ENCODE results near the gene NFIA. TPM values are rescaled to one million over a fixed set of nuclear protein-coding genes. Genes with fewer than 3 reads are reported as not detected.
A peak's percentile ranks its signal among the peaks of the same experiment; 100 is the strongest.

NFIA gene
- total RNA-seq, 1 donor from 2014 or later: 1.2 TPM

DNA sequence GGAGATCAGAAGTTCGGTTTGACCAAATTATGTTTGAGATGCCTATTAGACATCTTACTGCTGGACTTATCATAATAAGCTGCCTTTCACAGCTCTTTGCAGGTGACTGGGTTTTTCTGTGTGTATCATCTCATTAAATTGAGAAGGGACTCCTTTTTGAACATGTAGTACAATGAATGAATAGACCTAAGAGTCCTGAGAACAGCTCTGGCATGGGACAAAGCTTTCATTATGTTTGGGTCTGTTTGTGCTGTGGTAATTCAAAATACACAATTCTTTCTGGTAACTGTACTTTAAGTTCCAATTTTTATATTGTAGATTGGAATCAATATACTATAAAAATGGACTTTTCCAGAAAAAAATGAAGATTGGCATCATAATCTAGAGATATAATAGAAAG is 330.2 kb downstream of the NFIA start:
- H3K27ac Mint-ChIP-seq: no peak overlapping the region
- H3K36me3 Mint-ChIP-seq (ENCODE audit: insufficient read depth): no peaks in the 10 kb centered on the region
- no peaks in the 10 kb centered on the region for H3K9me3 Mint-ChIP-seq (ENCODE audit: low read depth)
- H3K27me3 Mint-ChIP-seq: peaks cover 4% of the 10 kb centered on the region
- no peak overlapping the region for H3K4me3 Mint-ChIP-seq (ENCODE audit: low read depth)
- TF ChIP-seq, protein P1, sequence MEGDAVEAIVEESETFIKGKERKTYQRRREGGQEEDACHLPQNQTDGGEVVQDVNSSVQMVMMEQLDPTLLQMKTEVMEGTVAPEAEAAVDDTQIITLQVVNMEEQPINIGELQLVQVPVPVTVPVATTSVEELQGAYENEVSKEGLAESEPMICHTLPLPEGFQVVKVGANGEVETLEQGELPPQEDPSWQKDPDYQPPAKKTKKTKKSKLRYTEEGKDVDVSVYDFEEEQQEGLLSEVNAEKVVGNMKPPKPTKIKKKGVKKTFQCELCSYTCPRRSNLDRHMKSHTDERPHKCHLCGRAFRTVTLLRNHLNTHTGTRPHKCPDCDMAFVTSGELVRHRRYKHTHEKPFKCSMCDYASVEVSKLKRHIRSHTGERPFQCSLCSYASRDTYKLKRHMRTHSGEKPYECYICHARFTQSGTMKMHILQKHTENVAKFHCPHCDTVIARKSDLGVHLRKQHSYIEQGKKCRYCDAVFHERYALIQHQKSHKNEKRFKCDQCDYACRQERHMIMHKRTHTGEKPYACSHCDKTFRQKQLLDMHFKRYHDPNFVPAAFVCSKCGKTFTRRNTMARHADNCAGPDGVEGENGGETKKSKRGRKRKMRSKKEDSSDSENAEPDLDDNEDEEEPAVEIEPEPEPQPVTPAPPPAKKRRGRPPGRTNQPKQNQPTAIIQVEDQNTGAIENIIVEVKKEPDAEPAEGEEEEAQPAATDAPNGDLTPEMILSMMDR (IDR thresholded peaks at IDR 0.05; ENCODE audit: unreplicated experiment): no peak
- H3K4me1 Mint-ChIP-seq (ENCODE audit: low read depth): no peaks in the 10 kb centered on the region
- no peak for DNase-seq (ENCODE audit: low spot score, unreplicated experiment)

DNA sequence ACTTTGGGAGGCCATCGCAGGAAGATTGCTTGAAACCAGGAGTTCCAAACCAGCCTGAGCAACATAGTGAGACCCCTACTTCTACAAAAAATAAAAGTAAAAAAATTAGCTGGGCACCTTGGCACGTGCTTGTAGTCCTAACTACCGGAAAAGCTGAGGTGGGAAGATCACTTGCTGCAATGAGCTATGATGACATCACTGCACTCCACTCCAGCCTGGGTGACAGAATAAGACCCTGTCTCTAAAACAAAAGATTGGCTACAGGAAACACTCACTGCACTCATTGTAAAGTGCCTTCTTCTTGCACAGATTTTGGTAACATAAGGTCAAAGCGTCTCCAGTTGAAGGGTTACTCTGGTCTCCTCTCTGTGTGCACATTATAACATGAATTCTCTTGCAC is 336.8 kb downstream of the NFIA start:
- Mint-ChIP-seq H3K4me1 (ENCODE audit: low read depth) (peaks cover 19% of the 10 kb centered on the region), H3K27ac (peak overlapping the region; percentile 58), H3K27me3 (no peaks in the 10 kb centered on the region), H3K4me3 (ENCODE audit: low read depth) (no peak overlapping the region), H3K36me3 (ENCODE audit: insufficient read depth) (no peaks in the 10 kb centered on the region), H3K9me3 (ENCODE audit: low read depth) (no peaks in the 10 kb centered on the region)
- TF ChIP-seq, protein P1 (IDR thresholded peaks at IDR 0.05; ENCODE audit: unreplicated experiment): no peak
- no peak for DNase-seq (ENCODE audit: low spot score, unreplicated experiment)

DNA sequence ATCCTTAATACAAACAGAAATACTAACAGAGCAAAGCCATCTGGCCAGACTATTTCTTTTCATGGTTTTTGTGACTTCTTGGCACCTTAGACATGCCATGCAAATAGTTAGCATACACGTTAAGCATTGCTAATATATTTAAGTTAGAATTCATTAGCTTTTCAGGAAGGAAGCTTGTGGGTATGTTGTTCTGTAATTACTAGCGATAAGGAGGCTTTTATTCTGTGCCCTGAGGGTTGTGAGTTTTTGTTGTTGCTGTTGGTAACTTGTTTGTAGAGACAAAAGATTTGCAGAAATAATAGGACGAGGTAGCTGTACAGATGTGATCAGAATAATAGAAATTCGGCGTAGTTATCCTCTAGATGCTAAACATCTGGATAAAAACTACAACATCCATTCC is 337.3 kb downstream of the NFIA start:
- H3K4me1 Mint-ChIP-seq (ENCODE audit: low read depth): peaks cover 23% of the 10 kb centered on the region
- no peaks in the 10 kb centered on the region for H3K27me3 Mint-ChIP-seq
- H3K27ac Mint-ChIP-seq: no peak overlapping the region
- no peak for DNase-seq (ENCODE audit: low spot score, unreplicated experiment)
- H3K4me3 Mint-ChIP-seq (ENCODE audit: low read depth): no peak overlapping the region
- H3K36me3 Mint-ChIP-seq (ENCODE audit: insufficient read depth): no peaks in the 10 kb centered on the region
- TF ChIP-seq, protein P1 (IDR thresholded peaks at IDR 0.05; ENCODE audit: unreplicated experiment): no peak
- H3K9me3 Mint-ChIP-seq (ENCODE audit: low read depth): no peaks in the 10 kb centered on the region

DNA sequence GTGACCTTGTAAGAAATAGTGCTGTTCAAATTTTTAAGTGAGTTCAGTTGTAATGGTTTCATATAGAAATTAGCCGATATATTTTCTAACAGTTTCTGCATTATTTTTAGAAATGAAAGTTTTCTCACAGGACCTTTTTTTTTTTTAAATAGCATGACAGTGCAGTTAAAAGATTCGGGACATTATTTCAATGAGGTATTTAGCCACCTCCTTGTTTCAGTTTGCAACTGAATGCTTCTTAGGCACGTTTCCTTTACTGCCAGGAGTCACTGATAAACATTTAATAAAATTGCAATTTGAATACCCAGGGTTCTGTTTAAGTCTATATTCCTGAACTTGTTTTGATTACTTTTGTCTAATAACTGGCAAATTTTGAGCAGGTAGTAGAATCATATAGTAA is 337.9 kb downstream of the NFIA start:
- TF ChIP-seq, protein P1 (IDR thresholded peaks at IDR 0.05; ENCODE audit: unreplicated experiment): no peak
- DNase-seq (ENCODE audit: low spot score, unreplicated experiment): no peak
- Mint-ChIP-seq H3K4me3 (ENCODE audit: low read depth) (no peak overlapping the region), H3K9me3 (ENCODE audit: low read depth) (no peaks in the 10 kb centered on the region), H3K36me3 (ENCODE audit: insufficient read depth) (no peaks in the 10 kb centered on the region), H3K27me3 (no peaks in the 10 kb centered on the region), H3K4me1 (ENCODE audit: low read depth) (peaks cover 24% of the 10 kb centered on the region), H3K27ac (no peak overlapping the region)

DNA sequence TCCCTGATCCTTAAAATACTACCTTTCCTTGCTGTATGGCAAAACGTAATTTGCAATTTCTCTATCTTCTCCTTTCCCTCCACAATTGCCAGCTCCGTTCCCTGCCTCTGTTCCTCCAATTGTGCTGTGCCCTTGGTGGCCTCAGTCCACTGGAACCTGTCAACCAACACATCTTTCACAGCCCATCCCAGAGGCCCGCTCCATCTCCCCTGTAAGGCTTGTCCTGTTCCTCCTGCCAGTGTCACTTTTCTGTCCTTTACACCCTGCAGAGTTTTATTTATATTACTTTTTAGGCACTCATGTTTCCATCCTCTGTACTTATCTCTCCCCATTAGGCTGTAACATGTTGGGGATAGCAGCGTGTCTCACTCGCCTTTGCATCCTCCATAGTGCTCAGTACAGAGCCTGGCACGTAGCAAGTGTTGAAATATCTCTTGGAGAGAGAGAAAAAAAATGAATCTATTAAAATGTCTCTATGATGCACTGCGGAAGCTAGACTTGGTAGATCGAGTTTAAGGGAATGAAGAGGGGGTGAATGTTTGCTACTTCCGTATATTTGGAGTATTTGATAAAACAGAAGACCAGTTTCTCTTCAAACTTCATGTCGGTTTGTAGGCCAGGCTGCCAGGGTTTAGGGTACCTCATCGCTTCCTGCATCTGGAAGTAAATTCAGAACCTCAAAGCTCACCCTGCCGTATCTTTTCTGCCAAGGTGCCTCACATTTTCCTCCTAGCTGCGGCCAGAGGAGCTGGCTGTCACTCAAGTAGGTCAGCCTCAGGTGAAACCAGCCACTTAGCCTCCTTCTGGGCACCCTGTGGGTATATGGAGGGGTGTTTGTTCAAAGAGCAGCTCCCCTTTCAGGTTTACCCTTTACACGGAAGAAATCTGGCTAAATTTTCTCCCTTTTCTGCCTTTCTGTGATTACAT is 338.8 kb downstream of the NFIA start:
- H3K36me3 Mint-ChIP-seq (ENCODE audit: insufficient read depth): no peaks in the 10 kb centered on the region
- DNase-seq (ENCODE audit: low spot score, unreplicated experiment): no peak
- H3K4me3 Mint-ChIP-seq (ENCODE audit: low read depth): no peak overlapping the region
- H3K4me1 Mint-ChIP-seq (ENCODE audit: low read depth): peaks cover 30% of the 10 kb centered on the region
- TF ChIP-seq, protein P1 (IDR thresholded peaks at IDR 0.05; ENCODE audit: unreplicated experiment): no peak
- no peak overlapping the region for H3K27ac Mint-ChIP-seq
- H3K27me3 Mint-ChIP-seq: no peaks in the 10 kb centered on the region
- no peaks in the 10 kb centered on the region for H3K9me3 Mint-ChIP-seq (ENCODE audit: low read depth)

All from progenitor cell of endocrine pancreas (in vitro differentiated cells).